SK-N-SH treated with all-trans-retinoic acid at 6 μM for 48 hours (cell line): ENCODE data around the gene FLVCR1.

Experiments used
- ATAC-seq: fragments of 200-7000 bp; cut with Tn5 transposase; 3 replicates; pipeline ENCODE4 v1.9.1; 2020; ENCODE audit warnings: mild to moderate bottlenecking, moderate library complexity
- ARNTL ChIP-seq: fragments of 450-650 bp; formaldehyde crosslinking; IDR thresholded peaks from 2 replicates; pipeline ENCODE4 v1.5.0; 2020; ENCODE audit warnings: low read depth, mild to moderate bottlenecking, moderate library complexity, borderline replicate concordance
- BACH2 ChIP-seq: fragments of 250-450 bp; sonication (Bioruptor Pico); IDR thresholded peaks from 2 replicates; pipeline ENCODE4 v1.9.0; 2021; ENCODE audit warnings: mild to moderate bottlenecking, borderline replicate concordance
- CSDC2 ChIP-seq: fragments of 250-450 bp; sonication (Bioruptor Pico); IDR thresholded peaks from 2 replicates; pipeline ENCODE4 v1.5.0; 2020; ENCODE audit warnings: mild to moderate bottlenecking, moderate library complexity
- GLIS3 ChIP-seq: fragments of 250-450 bp; sonication (Bioruptor Pico); IDR thresholded peaks from 2 replicates; pipeline ENCODE4 v1.5.0; 2020; ENCODE audit warnings: mild to moderate bottlenecking, moderate library complexity
- ISL1 ChIP-seq: fragments of 250-450 bp; sonication (Bioruptor Pico); IDR thresholded peaks from 2 replicates; pipeline ENCODE4 v2.1.2; 2022; ENCODE audit warnings: mild to moderate bottlenecking, moderate library complexity
- OSR1 ChIP-seq: fragments of 250-450 bp; sonication (Bioruptor Pico); IDR thresholded peaks from 2 replicates; pipeline ENCODE4 v1.8.0; 2022; ENCODE audit warnings: moderate library complexity, mild to moderate bottlenecking, inconsistent platforms
- PPARA ChIP-seq: fragments of 250-450 bp; sonication (Bioruptor Pico); IDR thresholded peaks from 2 replicates; pipeline ENCODE4 v1.5.0; 2020; ENCODE audit warnings: mild to moderate bottlenecking, borderline replicate concordance
- TCF4 ChIP-seq: fragments of 250-450 bp; sonication (Bioruptor Pico); IDR thresholded peaks from 2 replicates; pipeline ENCODE4 v1.8.0; 2021; ENCODE audit warnings: mild to moderate bottlenecking, moderate library complexity, borderline replicate concordance
- TOX ChIP-seq: fragments of 250-450 bp; sonication (Bioruptor Pico); IDR thresholded peaks from 2 replicates; pipeline ENCODE4 v1.8.0; 2021; ENCODE audit warnings: mild to moderate bottlenecking, moderate library complexity, borderline replicate concordance
- ZC3H10 ChIP-seq: fragments of 250-450 bp; sonication (Bioruptor Pico); IDR thresholded peaks from 2 replicates; pipeline ENCODE4 v1.5.1; 2021; ENCODE audit warnings: mild to moderate bottlenecking, moderate library complexity
- ZFP3 ChIP-seq: fragments of 250-450 bp; sonication (Bioruptor Pico); IDR thresholded peaks from 2 replicates; pipeline ENCODE4 v1.5.0; 2020; ENCODE audit warnings: mild to moderate bottlenecking, moderate library complexity
- ZFP30 ChIP-seq: fragments of 450-650 bp; formaldehyde crosslinking; IDR thresholded peaks from 2 replicates; pipeline ENCODE4 v1.5.0; 2022; ENCODE audit warnings: mild to moderate bottlenecking, moderate library complexity
- ZNF565 ChIP-seq: fragments of 450-650 bp; formaldehyde crosslinking; conservative IDR thresholded peaks from 2 replicates; pipeline ENCODE4 v1.5.0; 2020; ENCODE audit warnings: low read depth, mild to moderate bottlenecking, moderate library complexity
- ZNF70 ChIP-seq: fragments of 450-650 bp; formaldehyde crosslinking; IDR thresholded peaks from 2 replicates; pipeline ENCODE4 v1.5.0; 2020; ENCODE audit warnings: mild to moderate bottlenecking, moderate library complexity
- ZNF8 ChIP-seq: fragments of 450-650 bp; formaldehyde crosslinking; IDR thresholded peaks from 2 replicates; pipeline ENCODE4 v1.5.0; 2020; ENCODE audit warnings: mild to moderate bottlenecking, moderate library complexity
- TF ChIP-seq, protein P1 (sequence below): fragments of 250-450 bp; sonication (Bioruptor Pico); IDR thresholded peaks from 2 replicates; pipeline ENCODE4 v1.8.0; 2020; ENCODE audit warnings: mild to moderate bottlenecking, moderate library complexity, borderline replicate concordance
- TF ChIP-seq, protein P2 (sequence below): fragments of 250-450 bp; sonication (Bioruptor Pico); IDR thresholded peaks from 2 replicates; pipeline ENCODE4 v1.8.0; 2021; ENCODE audit warnings: low read depth, mild to moderate bottlenecking, moderate library complexity, borderline replicate concordance
- TF ChIP-seq, protein P3 (sequence below): fragments of 250-450 bp; sonication (Bioruptor Pico); IDR thresholded peaks from 2 replicates; pipeline ENCODE4 v1.5.1; 2020; ENCODE audit warnings: low read depth, mild to moderate bottlenecking, moderate library complexity
- TF ChIP-seq, protein P4 (sequence below): fragments of 250-450 bp; sonication (Bioruptor Pico); IDR thresholded peaks from 2 replicates; pipeline ENCODE4 v1.5.0; 2020; ENCODE audit warnings: mild to moderate bottlenecking, moderate library complexity
- TF ChIP-seq, protein P5 (sequence below): fragments of 250-450 bp; sonication (Bioruptor Pico); IDR thresholded peaks from 2 replicates; pipeline ENCODE4 v1.5.1; 2021; ENCODE audit warnings: mild to moderate bottlenecking, moderate library complexity

Gene FLVCR1

GRCh38 chr1:212816567-212817278 is 41.4 kb upstream of the FLVCR1 start:
- no peak for TF ChIP-seq ISL1 (CRISPR knock-in tag)
- no peak for TF ChIP-seq CSDC2 (CRISPR knock-in tag)
- no peak for TF ChIP-seq ZNF70
- TF ChIP-seq, protein P1, sequence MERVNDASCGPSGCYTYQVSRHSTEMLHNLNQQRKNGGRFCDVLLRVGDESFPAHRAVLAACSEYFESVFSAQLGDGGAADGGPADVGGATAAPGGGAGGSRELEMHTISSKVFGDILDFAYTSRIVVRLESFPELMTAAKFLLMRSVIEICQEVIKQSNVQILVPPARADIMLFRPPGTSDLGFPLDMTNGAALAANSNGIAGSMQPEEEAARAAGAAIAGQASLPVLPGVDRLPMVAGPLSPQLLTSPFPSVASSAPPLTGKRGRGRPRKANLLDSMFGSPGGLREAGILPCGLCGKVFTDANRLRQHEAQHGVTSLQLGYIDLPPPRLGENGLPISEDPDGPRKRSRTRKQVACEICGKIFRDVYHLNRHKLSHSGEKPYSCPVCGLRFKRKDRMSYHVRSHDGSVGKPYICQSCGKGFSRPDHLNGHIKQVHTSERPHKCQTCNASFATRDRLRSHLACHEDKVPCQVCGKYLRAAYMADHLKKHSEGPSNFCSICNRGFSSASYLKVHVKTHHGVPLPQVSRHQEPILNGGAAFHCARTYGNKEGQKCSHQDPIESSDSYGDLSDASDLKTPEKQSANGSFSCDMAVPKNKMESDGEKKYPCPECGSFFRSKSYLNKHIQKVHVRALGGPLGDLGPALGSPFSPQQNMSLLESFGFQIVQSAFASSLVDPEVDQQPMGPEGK (CRISPR knock-in tag): no peak
- TF ChIP-seq, protein P2, sequence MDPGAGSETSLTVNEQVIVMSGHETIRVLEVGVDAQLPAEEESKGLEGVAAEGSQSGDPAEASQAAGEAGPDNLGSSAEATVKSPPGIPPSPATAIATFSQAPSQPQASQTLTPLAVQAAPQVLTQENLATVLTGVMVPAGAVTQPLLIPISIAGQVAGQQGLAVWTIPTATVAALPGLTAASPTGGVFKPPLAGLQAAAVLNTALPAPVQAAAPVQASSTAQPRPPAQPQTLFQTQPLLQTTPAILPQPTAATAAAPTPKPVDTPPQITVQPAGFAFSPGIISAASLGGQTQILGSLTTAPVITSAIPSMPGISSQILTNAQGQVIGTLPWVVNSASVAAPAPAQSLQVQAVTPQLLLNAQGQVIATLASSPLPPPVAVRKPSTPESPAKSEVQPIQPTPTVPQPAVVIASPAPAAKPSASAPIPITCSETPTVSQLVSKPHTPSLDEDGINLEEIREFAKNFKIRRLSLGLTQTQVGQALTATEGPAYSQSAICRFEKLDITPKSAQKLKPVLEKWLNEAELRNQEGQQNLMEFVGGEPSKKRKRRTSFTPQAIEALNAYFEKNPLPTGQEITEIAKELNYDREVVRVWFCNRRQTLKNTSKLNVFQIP (CRISPR knock-in tag): no peak
- no peak for TF ChIP-seq ARNTL
- no peak for TF ChIP-seq ZFP30
- TF ChIP-seq ZC3H10: no peak
- TF ChIP-seq PPARA (CRISPR knock-in tag): no peak
- no peak for TF ChIP-seq GLIS3 (CRISPR knock-in tag)
- TF ChIP-seq BACH2: no peak
- TF ChIP-seq ZNF8 (CRISPR knock-in tag): no peak
- no peak for TF ChIP-seq ZNF565
- no peak for TF ChIP-seq TCF4
- TF ChIP-seq OSR1: no peak
- TF ChIP-seq TOX: no peak
- ATAC-seq: no peak

DNA sequence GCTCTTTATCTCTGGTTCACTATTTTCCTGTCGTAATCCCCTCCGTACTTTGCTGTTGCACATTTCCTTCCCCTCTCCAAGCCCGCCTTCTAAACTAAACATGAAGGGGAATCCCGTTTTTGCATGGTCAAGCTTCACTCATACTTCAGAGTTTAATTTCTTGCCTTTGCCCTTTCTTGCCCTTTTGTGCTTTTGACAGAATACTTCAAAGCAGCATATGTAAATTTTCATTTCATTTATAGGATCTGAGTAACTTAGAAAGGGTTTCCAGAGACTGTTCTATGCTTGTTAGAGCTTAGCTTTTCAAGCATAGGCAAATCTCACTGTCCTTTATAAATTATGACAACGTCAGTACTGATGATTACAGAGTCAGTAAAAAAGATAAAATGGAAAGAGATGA is 38.3 kb upstream of the FLVCR1 start:
- TF ChIP-seq TCF4: no peak
- no peak for TF ChIP-seq ZC3H10
- no peak for TF ChIP-seq ZNF565
- TF ChIP-seq BACH2: no peak
- TF ChIP-seq TOX: no peak
- TF ChIP-seq OSR1: no peak
- TF ChIP-seq, protein P3, sequence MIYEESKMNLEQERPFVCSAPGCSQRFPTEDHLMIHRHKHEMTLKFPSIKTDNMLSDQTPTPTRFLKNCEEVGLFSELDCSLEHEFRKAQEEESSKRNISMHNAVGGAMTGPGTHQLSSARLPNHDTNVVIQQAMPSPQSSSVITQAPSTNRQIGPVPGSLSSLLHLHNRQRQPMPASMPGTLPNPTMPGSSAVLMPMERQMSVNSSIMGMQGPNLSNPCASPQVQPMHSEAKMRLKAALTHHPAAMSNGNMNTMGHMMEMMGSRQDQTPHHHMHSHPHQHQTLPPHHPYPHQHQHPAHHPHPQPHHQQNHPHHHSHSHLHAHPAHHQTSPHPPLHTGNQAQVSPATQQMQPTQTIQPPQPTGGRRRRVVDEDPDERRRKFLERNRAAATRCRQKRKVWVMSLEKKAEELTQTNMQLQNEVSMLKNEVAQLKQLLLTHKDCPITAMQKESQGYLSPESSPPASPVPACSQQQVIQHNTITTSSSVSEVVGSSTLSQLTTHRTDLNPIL (CRISPR knock-in tag): no peak
- TF ChIP-seq, protein P4, sequence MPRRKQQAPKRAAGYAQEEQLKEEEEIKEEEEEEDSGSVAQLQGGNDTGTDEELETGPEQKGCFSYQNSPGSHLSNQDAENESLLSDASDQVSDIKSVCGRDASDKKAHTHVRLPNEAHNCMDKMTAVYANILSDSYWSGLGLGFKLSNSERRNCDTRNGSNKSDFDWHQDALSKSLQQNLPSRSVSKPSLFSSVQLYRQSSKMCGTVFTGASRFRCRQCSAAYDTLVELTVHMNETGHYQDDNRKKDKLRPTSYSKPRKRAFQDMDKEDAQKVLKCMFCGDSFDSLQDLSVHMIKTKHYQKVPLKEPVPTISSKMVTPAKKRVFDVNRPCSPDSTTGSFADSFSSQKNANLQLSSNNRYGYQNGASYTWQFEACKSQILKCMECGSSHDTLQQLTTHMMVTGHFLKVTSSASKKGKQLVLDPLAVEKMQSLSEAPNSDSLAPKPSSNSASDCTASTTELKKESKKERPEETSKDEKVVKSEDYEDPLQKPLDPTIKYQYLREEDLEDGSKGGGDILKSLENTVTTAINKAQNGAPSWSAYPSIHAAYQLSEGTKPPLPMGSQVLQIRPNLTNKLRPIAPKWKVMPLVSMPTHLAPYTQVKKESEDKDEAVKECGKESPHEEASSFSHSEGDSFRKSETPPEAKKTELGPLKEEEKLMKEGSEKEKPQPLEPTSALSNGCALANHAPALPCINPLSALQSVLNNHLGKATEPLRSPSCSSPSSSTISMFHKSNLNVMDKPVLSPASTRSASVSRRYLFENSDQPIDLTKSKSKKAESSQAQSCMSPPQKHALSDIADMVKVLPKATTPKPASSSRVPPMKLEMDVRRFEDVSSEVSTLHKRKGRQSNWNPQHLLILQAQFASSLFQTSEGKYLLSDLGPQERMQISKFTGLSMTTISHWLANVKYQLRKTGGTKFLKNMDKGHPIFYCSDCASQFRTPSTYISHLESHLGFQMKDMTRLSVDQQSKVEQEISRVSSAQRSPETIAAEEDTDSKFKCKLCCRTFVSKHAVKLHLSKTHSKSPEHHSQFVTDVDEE: no peak
- TF ChIP-seq, protein P5, sequence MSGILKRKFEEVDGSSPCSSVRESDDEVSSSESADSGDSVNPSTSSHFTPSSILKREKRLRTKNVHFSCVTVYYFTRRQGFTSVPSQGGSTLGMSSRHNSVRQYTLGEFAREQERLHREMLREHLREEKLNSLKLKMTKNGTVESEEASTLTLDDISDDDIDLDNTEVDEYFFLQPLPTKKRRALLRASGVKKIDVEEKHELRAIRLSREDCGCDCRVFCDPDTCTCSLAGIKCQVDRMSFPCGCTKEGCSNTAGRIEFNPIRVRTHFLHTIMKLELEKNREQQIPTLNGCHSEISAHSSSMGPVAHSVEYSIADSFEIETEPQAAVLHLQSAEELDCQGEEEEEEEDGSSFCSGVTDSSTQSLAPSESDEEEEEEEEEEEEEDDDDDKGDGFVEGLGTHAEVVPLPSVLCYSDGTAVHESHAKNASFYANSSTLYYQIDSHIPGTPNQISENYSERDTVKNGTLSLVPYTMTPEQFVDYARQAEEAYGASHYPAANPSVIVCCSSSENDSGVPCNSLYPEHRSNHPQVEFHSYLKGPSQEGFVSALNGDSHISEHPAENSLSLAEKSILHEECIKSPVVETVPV: no peak
- no peak for TF ChIP-seq ZFP3 (CRISPR knock-in tag)
- TF ChIP-seq, protein P1 (CRISPR knock-in tag): no peak
- no peak for TF ChIP-seq ZFP30
- TF ChIP-seq ISL1 (CRISPR knock-in tag): no peak
- no peak for TF ChIP-seq ARNTL
- no peak for ATAC-seq
